ENCODE results near the gene AP1M1. TPM values are rescaled to one million over a fixed set of nuclear protein-coding genes. Genes with fewer than 3 reads are reported as not detected.

The AP1M1 gene
- total and polyA plus RNA-seq, 4 donors, result 31.2 to 85.7 (median 54.2) TPM

DNA sequence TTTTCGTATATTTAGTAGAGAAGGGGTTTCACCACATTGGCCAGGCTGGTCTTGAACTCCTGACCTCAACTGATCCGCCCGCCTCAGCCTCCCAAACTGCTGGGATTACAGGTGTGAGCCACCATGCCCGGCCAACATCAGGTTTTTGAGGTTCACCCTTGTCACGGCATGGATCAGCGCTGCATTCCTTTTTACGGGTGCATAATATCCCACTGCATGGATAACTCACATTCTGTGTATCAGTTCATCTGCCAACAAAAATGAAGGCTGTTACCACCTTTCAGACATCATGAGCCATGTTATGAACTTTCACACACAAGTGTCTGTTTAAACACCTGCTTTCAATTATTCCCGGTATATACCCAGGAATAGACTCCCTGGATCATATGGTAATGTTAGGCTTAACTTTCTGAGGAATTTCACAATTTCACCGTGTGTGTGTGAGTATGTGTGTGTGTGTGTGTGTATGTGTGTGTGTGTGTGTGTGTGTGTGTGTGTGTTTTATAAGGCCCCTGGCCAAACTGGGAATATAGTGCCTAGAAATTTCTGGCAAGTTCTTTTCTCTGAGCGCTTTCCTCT, 52.2 kb downstream of the AP1M1 start:
- Histone ChIP-seq H3K9ac (ENCODE audit: insufficient read depth in 1 of 2, low read length in 2 of 2) (no peak overlapping the region), H3K36me3 (ENCODE audit: control insufficient read depth in 4 of 4, insufficient read depth in 4 of 4, low read length in 4 of 4) (no peaks in the 10 kb centered on the region), H3K27ac (ENCODE audit: low read depth in 1 of 2, low read length in 1 of 2) (no peak overlapping the region), H3K27me3 (ENCODE audit: control insufficient read depth in 3 of 3, insufficient read depth in 3 of 3, low read length in 2 of 3) (no peaks in the 10 kb centered on the region), H3K4me3 (no peak overlapping the region), H3K4me1 (ENCODE audit: control insufficient read depth in 5 of 5, insufficient read depth in 5 of 5, low read length in 5 of 5) (peaks cover 0 to 11% (median 0%) of the 10 kb centered on the region in 5 donors), H3K9me3 (ENCODE audit: control insufficient read depth in 4 of 4, insufficient read depth in 3 of 4, low read length in 3 of 4) (no peaks in the 10 kb centered on the region)
- DNase-seq, result no peak
- 89 to 91% methylated on average over 10 of the region's 10 CpGs for WGBS, 2 donors
- ATAC-seq (ENCODE audit: insufficient read depth, low FRiP score), result no peak
- TF ChIP-seq, protein P1, sequence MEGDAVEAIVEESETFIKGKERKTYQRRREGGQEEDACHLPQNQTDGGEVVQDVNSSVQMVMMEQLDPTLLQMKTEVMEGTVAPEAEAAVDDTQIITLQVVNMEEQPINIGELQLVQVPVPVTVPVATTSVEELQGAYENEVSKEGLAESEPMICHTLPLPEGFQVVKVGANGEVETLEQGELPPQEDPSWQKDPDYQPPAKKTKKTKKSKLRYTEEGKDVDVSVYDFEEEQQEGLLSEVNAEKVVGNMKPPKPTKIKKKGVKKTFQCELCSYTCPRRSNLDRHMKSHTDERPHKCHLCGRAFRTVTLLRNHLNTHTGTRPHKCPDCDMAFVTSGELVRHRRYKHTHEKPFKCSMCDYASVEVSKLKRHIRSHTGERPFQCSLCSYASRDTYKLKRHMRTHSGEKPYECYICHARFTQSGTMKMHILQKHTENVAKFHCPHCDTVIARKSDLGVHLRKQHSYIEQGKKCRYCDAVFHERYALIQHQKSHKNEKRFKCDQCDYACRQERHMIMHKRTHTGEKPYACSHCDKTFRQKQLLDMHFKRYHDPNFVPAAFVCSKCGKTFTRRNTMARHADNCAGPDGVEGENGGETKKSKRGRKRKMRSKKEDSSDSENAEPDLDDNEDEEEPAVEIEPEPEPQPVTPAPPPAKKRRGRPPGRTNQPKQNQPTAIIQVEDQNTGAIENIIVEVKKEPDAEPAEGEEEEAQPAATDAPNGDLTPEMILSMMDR (IDR thresholded peaks at IDR 0.05; ENCODE audit: control extremely low read depth, extremely low read depth), result no peak

DNA sequence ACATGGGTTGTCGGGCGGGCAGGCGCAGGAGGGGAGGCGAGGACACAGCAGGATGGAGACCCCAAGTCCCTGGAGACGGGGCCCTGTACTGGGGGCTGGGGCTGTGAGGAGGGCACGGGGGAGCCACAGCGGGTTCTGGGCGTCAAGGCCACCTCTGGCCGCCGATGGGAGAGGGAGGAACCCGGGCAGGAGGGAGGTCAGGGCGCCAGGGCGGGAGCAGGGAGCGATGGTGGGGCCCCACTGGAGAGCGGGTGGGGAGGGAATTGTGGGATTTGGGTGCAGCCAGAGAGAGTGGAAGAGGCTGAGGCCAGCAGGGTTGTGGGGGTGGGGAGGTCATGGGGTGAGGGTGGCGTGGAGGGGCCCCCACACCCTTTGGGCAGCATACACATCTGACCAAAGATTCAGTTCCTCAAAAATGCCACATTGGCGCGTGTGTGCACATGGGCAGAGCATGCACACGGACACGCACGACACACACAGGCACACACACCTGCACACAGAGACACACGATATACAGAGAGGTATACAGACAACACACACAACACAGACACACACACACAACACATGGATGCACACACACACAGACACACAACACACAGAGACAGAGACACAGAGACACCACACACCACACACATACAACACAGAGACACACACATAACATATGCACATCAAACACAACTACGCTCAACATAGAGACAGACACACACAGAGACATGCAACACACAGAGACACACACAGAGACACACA, 54.9 kb downstream of the AP1M1 start:
- TF ChIP-seq, protein P1 (IDR thresholded peaks at IDR 0.05; ENCODE audit: control extremely low read depth, extremely low read depth), result no peak
- Histone ChIP-seq H3K27me3 (ENCODE audit: control insufficient read depth in 3 of 3, insufficient read depth in 3 of 3, low read length in 2 of 3) (no peaks in the 10 kb centered on the region), H3K4me1 (ENCODE audit: control insufficient read depth in 5 of 5, insufficient read depth in 5 of 5, low read length in 5 of 5) (peaks cover 0 to 13% (median 0%) of the 10 kb centered on the region in 5 donors), H3K4me3 (peak overlapping the region; percentile 2), H3K9me3 (ENCODE audit: control insufficient read depth in 4 of 4, insufficient read depth in 3 of 4, low read length in 3 of 4) (no peaks in the 10 kb centered on the region), H3K9ac (ENCODE audit: insufficient read depth in 1 of 2, low read length in 2 of 2) (no peak overlapping the region), H3K36me3 (ENCODE audit: control insufficient read depth in 4 of 4, insufficient read depth in 4 of 4, low read length in 4 of 4) (no peaks in the 10 kb centered on the region), H3K27ac (ENCODE audit: low read depth in 1 of 2, low read length in 1 of 2) (no peak overlapping the region)
- no peak for DNase-seq
- WGBS, 2 donors, result 72 to 82% methylated on average over 23 of the region's 23 CpGs
- ATAC-seq (ENCODE audit: insufficient read depth, low FRiP score), result no peak

DNA sequence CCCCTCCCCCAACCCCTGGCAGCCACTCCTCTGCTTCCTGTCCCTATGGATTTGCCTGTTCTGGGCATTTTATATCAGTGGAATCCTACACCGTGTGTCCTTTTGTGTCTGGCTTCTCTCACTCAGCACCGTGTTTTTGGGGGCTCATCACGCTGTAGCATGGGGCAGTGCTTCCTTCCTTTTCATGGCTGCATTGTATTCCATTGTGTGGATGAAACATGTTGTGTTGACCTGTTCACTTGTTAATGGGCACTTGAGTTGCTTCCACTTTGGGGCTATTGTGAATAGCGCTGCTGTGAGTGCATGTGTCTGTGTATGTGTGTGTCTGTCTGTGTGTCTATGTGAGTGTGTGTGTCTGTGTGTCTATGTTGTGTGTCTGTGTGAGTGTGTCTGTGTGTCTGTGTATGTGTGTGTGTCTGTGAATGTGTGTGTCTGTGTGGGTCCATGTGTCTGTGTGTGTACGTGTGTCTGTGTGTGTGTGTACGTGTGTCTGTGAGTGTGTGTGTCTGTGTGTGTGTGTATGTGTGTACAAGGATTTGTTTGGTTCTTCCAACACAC, 57.2 kb downstream of the AP1M1 start:
- peak overlapping the region in 1 of 2 donors; percentile 41 for H3K27ac ChIP-seq (ENCODE audit: low read depth in 1 of 2, low read length in 1 of 2)

More for the DNA sequence above, 57.2 kb downstream of the AP1M1 start:
- Histone ChIP-seq H3K4me3 (no peak overlapping the region), H3K4me1 (ENCODE audit: control insufficient read depth in 5 of 5, insufficient read depth in 5 of 5, low read length in 5 of 5) (peaks cover 0 to 17% (median 0%) of the 10 kb centered on the region in 5 donors), H3K27me3 (ENCODE audit: control insufficient read depth in 3 of 3, insufficient read depth in 3 of 3, low read length in 2 of 3) (no peaks in the 10 kb centered on the region), H3K9ac (ENCODE audit: insufficient read depth in 1 of 2, low read length in 2 of 2) (no peak overlapping the region), H3K36me3 (ENCODE audit: control insufficient read depth in 4 of 4, insufficient read depth in 4 of 4, low read length in 4 of 4) (no peaks in the 10 kb centered on the region), H3K9me3 (ENCODE audit: control insufficient read depth in 4 of 4, insufficient read depth in 3 of 4, low read length in 3 of 4) (no peaks in the 10 kb centered on the region)
- TF ChIP-seq, protein P1 (IDR thresholded peaks at IDR 0.05; ENCODE audit: control extremely low read depth, extremely low read depth), result no peak
- WGBS, 2 donors, result 84 to 91% methylated on average over 6 of the region's 6 CpGs
- ATAC-seq (ENCODE audit: insufficient read depth, low FRiP score) (no peak), DNase-seq (no peak)

Measured in lung (tissue), 12 donors.